Measurements from ENCODE around the gene KRT81.
A peak's percentile ranks its signal among the peaks of the same experiment; 100 is the strongest.
"Not testable (repeated sequence)": the region's sequence is repeated elsewhere in the genome, so short reads cannot be mapped to it uniquely, and the experiment has no call there.

KRT81 gene

DNA sequence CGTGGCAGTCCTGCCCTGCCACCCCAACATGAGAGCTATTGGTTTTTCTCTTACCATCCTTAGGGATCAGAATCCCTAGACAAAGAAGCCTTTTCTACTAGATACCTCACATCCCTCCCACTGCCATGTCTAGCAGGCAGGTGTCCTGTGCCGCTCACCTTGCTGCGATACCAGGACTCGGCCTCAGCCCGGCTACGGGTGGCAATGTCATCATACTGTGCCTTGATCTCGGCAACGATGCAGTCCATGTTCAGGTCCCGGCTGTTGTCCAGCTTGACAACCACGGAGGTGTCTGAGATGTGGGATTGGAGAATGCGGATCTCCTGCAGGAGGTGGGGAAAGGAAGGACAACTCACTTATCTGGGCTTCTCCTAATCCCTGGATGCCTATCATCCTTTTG, 25.4 kb upstream of the KRT81 start:
- no peak for DNase-seq

DNA sequence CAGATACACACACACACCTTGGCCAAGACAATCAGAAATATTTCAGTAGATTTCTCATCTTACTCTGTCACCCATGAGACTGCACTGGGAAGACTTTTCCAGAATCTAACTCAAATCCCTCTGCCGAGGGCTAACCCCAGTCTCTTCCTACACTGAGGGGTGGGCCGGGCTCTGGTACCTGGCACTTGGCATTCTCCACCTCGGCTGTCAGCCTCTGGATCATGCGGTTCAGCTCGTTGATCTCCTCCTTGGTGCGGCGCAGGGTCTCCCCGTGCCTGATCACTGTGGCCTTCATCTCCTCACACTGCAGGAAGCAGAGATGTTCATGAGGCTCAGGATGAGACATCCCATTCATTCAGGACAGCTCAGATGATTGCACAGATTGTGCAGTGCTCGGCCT, 25.0 kb upstream of the KRT81 start:
- no peak for DNase-seq

DNA sequence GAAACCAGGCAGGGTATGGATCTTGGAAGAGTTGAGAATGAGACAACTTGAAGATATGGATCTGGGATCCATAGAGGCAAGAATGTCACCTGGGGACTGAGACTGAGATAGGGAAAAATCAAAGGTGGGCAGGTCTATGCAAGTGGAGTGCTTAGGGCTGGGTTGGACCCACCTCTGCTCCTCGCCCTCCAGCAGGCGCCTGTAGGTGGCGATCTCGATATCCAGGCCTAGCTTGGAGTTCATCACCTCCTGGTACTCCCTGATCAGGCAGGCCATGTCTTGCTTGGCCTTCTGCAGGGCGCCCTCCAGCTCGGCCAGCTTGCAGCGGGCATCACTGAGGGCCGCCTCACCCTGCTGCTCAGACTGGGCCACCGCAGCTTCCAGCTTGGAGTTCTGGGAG, 24.4 kb upstream of the KRT81 start:
- not testable (repeated sequence) for DNase-seq

DNA sequence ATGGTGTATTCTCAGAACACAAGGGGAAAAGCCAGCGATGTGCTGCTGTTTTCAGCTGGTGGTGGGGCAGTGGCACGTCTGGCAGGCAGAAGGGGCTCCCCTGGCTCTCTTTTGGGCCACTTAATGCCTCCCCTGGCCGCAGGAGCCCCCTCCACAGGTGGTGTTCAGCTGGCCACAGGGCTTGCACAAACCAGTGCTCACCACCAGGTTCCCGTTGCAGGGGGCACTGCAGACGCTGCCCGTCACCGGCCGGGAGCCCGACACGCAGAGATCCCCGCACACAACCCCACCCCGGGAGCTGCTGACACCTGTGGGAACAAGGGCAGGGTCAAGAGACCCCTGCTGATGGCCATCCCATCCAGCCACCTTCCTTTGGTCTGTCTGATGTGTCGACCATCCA, 23.2 kb upstream of the KRT81 start:
- no peak for DNase-seq

GRCh38 chr12:52313926-52314325, 22.6 kb upstream of the KRT81 start:
- DNase-seq, result no peak

GRCh38 chr12:52313461-52313860, 22.1 kb upstream of the KRT81 start:
- DNase-seq, result no peak

GRCh38 chr12:52312086-52312485, 20.8 kb upstream of the KRT81 start:
- DNase-seq, result no peak

GRCh38 chr12:52311285-52311648, 19.9 kb upstream of the KRT81 start:
- DNase-seq, result no peak

DNA sequence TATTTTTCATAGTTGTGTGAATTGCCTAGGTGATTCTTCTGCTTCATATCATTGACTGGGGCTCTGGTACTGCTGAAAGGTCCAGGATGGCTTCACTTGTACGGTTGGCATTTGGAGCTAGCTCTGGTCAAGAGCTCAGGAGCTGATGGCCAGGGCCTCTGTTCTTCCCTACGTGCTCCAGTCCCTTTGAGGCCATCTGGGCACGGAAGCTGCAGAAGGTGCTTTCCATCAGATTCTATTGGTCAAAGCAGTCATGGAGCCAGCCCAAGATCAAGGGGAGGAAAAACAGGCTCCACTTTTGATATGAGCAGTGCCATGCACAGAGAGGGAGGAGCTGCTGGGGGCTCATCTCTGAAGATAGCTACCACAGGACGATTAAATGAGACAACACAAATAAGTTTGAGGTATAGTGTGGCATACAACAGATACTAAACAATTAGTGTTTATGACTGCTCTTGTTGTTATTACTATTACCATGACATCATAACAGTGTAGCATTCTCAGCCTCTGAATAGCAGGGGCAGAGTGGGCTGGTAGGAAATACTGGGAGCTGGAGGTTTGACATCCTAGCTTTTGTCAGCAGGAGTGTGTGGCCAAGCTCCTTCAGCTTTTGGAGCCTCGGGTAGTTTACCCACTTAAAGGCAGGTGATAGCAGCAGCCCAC, 19.4 kb upstream of the KRT81 start:
- no peak for DNase-seq

GRCh38 chr12:52308806-52309425, 17.6 kb upstream of the KRT81 start:
- no peak for DNase-seq

GRCh38 chr12:52307836-52308805, 16.8 kb upstream of the KRT81 start:
- peak; percentile 66 for DNase-seq

DNA sequence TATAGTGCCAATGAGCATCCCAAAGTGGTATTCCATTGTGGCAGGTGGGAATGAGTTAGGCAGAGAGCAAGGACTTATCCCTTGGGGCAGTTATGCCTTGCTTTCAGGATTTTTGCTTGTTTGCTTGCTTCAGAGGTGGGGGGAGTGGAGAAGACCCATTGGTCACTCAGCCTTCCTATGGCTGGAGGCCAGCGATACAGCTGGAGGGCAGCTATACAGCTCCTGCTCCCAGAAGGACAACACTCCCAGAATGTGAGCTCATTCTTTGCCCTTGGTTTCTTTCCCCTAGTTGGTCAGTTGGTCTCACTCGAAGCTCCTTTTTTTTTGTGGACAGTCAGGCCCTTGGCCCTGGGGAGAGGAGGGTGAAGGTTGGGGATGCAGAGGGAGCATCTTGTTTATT, 15.4 kb upstream of the KRT81 start:
- no peak for DNase-seq

DNA sequence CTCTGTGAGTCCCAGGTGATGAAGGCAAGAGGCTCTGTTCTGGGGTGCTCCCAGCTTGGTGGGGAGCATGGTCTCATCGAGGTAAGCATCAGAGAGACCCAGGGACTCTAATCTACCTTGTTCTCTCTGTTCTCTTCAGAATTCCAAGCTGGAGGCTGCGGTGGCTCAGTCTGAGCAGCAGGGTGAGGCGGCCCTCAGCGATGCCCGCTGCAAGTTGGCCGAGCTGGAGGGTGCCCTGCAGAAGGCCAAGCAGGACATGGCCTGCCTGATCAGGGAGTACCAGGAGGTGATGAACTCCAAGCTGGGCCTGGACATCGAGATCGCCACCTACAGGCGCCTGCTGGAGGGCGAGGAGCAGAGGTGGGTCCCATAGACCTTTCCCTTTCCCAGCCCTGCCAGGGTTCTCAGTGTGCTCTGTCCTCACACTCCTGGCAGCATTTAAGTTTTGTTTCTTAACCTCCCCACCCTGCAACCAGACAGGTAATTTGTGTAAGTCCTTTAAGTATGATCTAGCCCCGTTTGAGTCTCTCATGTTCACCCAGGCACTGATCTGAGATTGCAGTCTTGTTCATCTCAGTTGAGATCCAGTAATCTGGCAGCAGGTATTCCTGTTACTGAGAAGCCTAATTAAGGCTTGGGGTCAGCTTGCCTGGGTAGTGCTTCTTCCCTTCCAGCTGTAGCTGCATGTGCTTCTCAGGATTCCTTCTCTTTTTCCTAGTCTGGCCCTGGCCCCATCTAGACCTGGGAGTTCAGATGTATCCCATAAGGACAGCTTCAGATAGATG, 14.8 kb upstream of the KRT81 start:
- no peak for DNase-seq

DNA sequence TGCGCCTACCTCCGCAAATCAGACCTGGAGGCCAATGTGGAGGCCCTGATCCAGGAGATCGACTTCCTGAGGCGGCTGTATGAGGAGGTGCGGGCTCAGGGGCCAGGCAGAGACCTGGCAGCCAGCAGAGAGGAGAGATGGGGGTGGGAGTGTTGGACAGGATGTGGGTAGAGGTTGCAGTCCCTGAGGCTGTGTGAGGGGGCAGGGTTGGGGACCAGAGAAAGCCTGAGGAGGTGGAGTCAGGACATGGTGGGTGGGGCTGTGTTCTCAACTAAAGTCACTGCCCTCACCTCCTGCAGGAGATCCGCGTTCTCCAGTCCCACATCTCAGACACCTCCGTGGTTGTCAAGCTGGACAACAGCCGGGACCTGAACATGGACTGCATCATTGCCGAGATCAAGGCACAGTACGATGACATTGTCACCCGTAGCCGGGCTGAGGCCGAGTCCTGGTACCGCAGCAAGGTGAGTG, 13.6 kb upstream of the KRT81 start:
- DNase-seq, result not testable (repeated sequence)

- DNase-seq, result not testable (repeated sequence)
Measured at GRCh38 chr12:52302242-52302914, 11.0 kb upstream of the KRT81 start.

DNA sequence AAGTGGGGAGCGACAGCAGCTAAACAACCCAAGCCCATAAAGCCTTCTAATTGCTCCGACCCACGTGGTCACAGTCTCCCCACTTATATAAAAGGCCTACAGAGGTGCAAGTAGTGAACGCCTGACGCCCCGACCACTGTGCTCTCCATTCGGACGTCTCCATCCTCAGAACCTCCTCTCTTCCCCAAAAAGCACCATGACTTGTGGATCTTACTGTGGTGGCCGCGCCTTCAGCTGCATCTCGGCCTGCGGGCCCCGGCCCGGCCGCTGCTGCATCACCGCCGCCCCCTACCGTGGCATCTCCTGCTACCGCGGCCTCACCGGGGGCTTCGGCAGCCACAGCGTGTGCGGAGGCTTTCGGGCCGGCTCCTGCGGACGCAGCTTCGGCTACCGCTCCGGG, 10.4 kb upstream of the KRT81 start:
- DNase-seq, result not testable (repeated sequence)

- DNase-seq, result no peak
Measured at GRCh38 chr12:52300796-52301691, 9.7 kb upstream of the KRT81 start.

DNA sequence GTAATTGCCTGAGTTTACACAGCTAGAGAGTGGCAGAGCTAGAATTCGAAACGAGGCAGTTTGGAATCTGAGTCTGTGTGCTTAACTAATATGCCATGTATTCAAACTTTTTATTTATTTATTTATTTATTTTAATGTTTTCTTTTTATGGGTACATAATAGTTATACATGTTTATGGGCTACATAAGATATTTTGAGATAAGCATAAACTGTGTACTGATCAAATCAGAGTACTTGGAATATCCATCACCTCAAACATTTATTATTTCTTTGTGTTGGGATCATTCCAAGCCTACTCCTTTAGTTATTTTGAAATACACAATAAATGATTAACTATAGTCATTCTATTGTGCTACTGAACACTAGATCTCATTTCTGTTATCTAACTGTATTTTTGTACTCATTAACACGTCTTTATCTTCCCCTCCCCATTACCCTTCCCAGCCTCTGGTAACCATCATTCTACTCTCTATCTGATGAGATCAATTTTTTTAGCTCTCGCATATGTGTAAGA, 7.4 kb upstream of the KRT81 start:
- no peak for DNase-seq

DNA sequence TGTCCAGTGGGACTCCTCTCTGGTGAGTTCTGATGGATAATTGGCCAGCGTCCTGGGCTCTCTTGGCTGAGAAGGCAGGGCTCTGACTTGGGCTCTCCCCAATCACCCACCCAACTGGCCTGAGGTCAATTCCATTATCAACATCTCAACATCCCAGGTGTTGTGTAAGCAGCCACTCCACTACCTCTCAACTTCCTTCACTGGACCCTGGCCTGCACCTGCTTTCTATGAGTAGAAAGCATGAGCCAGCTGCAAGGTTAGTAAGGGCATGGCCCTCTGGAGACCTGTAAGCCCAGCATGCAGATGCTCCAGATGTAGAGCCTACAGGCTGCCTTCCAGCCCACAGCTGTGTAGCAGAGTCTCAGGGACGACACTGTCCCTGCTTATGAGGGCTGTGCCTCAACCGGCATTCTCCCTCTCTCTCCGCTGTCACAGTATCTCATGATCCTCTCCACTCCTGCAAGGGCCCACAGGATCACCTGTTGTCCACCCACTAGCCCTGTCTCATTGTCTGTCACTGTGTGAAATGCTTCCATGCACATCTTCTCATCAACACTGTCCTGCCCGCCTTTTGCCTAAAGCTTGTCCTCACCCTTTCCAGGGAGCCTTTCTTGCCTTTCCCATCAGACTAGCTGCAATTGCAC, 5.4 kb upstream of the KRT81 start:
- no peak for DNase-seq

- DNase-seq, result no peak
Measured at GRCh38 chr12:52295663-52296062, 4.3 kb upstream of the KRT81 start.

All from NCI-H774 (cell line).